Heart left ventricle (tissue), 16 donors: ENCODE data around the gene LCN1. TPM values are rescaled to one million over a fixed set of nuclear protein-coding genes. Genes with fewer than 3 reads are reported as not detected.

ENCODE experiments used
- ATAC-seq, 4 donors: fragments of 200-7000 bp; cut with Tn5 transposase; one replicate each; pipeline ENCODE4 v1.9.1; 2020 to 2022; ENCODE audit warnings: moderate library complexity in 4 of 4, mild to moderate bottlenecking in 3 of 4, moderate number of reproducible peaks in 1 of 4
- DNase-seq, 5 donors: peaks; one replicate each; pipeline ENCODE4 v3.0.0-alpha.2; 2020
- H3K27ac ChIP-seq, 12 donors: fragments of 200-600 bp; sonication (generic) in 4 of 12; one replicate each; pipeline versions ENCODE4 v1.5.0 to v1.8.0; 2016 to 2022; ENCODE audit warnings: mild to moderate bottlenecking in 2 of 12
- H3K27me3 ChIP-seq, 9 donors: fragments of 200-600 bp; sonication (generic) in 2 of 9; one replicate each; pipeline versions ENCODE4 v1.5.1 to v1.8.0; 2016 to 2022; ENCODE audit warnings: mild to moderate bottlenecking in 3 of 9
- H3K36me3 ChIP-seq, 9 donors: fragments of 200-600 bp; sonication (generic) in 2 of 9; one replicate each; pipeline versions ENCODE4 v1.5.0 to v1.8.0; 2018 to 2022; ENCODE audit warnings: mild to moderate bottlenecking in 2 of 9
- H3K4me1 ChIP-seq, 12 donors: fragments of 200-600 bp; sonication (generic) in 4 of 12; one replicate each; pipeline versions ENCODE4 v1.5.0 to v1.8.0; 2016 to 2022; ENCODE audit warnings: mild to moderate bottlenecking in 3 of 12
- H3K4me3 ChIP-seq, 12 donors: fragments of 200-600 bp; sonication (generic) in 4 of 12; one replicate each; pipeline versions ENCODE4 v1.5.0 to v1.8.0; 2017 to 2022; ENCODE audit warnings: mild to moderate bottlenecking in 9 of 12, moderate library complexity in 4 of 12
- H3K9me3 ChIP-seq, 12 donors: fragments of 200-600 bp; sonication (generic) in 4 of 12; one replicate each; pipeline versions ENCODE4 v1.5.0 to v1.8.0; 2016 to 2022; ENCODE audit warnings: mild to moderate bottlenecking in 1 of 12
- CTCF ChIP-seq, 12 donors: fragments of 200-600 bp; sonication (generic) in 4 of 12; IDR thresholded peaks; one replicate each; pipeline versions ENCODE4 v1.5.0 to v1.8.0; 2018 to 2022; ENCODE audit warnings: antibody characterized with exemption in 12 of 12, mild to moderate bottlenecking in 5 of 12
- POLR2A ChIP-seq, 2 donors: fragments of 450-650 bp; IDR thresholded peaks; one replicate each; pipeline ENCODE4 v1.6.1; 2017; ENCODE audit warnings: antibody characterized with exemption in 2 of 2, mild to moderate bottlenecking in 2 of 2, moderate library complexity in 2 of 2
- WGBS, 4 donors: extraction: QIAGEN DNeasy Blood & Tissue Kit in 2 of 4; methylation state at CpG; one replicate each; pipeline versions ENCODE4 v1.1.5 to v1.1.7; 2013 to 2018; 5-methylcytosine and 5-hydroxymethylcytosine counted together
- intact Hi-C, 10 donors: fragments of 100-400 bp; cut with DNase I; formaldehyde crosslinking; loops; one replicate each; pipeline versions ENCODE4 v1.11.1 to v1.14.2; 2022
- polyA plus RNA-seq, 2 donors: library from polyadenylated mRNA; stranded (reverse); fragments of 200-250 nt; gene quantifications; one replicate each; pipeline ENCODE4 v1.2.3, GENCODE V29; 2013
- total RNA-seq, 9 donors: library from RNA; depleted of rRNA in 2 of 9; stranded (reverse); fragments of >200 nt in 2 of 9; fragmentation: NEBNext Ultra II Directional in 3 of 9; extraction: Animal tissue kit (Norgen Biotek cat#: 25700) in 3 of 9; gene quantifications; one replicate each; pipeline versions ENCODE4 v1.1.0 to v1.2.4, GENCODE V29; 2016 to 2023
- donor health status: ischemic (EF 13 %, LVEDD 7.1; RV severe dilation, severe dysfunction).
- donor health status: healthy with polysubstance abuse.
- donor health status: DM: no; HTN: yes; CAD: no.
- donor health status: DM: no; HTN: no; CAD: no.
- donor health status: ischemic (EF 25% LVEDD 6.9; RV normal size, moderate dysfunction).
- donor health status: ischemic (EF 25% LVEDD 5.7; RV mildly dilated, moderate dysfunction).
- donor health status: healthy.
- donor health status: DM: yes; HTN: yes; CAD: no.
- donor health status: ischemic (EF 35%, LVEDD 5.7; RV mildly dilated, moderate dysfunction).
- donor health status: nonischemic (EF 11% LVEDD 7.7; RV severe dilation, severe dysfunction).
- donor health status: DM: yes; HTN: yes; CAD: no.
- donor health status: PGD.
- donor health status: ischemic (EF 29% LVEDD 5.4; RV normal size, mild dysfunction).
- donor health status: nonischemic (EF 23%, LVEDD 6.1; RV moderate dilation, normal function).

LCN1 gene
- total and polyA plus RNA-seq, 11 donors = 0.33 to 0.50 (median 0.37) TPM; not detected in 8

GRCh38 chr9:135491764-135492163, 29.5 kb upstream of the LCN1 start:
- no peak overlapping the region for H3K4me3 ChIP-seq
- H3K27ac ChIP-seq = no peak overlapping the region
- no peaks in the 10 kb centered on the region for H3K27me3 ChIP-seq
- intact Hi-C loops = no loop called here
- H3K36me3 ChIP-seq = peaks cover 0 to 26% (median 20%) of the 10 kb centered on the region in 9 donors
- no peaks in the 10 kb centered on the region for H3K9me3 ChIP-seq
- no peak for ATAC-seq
- TF ChIP-seq POLR2A (IDR thresholded peaks at IDR 0.05) (no peak), CTCF (IDR thresholded peaks at IDR 0.05) (no peak)
- H3K4me1 ChIP-seq = no peaks in the 10 kb centered on the region
- 80 to 85% (median 82%) methylated on average over 4 of the region's 4 CpGs for WGBS, 4 donors
- no peak for DNase-seq

GRCh38 chr9:135492886-135493669, 28.2 kb upstream of the LCN1 start:
- Histone ChIP-seq H3K27ac (no peak overlapping the region), H3K4me3 (no peak overlapping the region), H3K27me3 (no peaks in the 10 kb centered on the region), H3K9me3 (no peaks in the 10 kb centered on the region), H3K4me1 (no peaks in the 10 kb centered on the region), H3K36me3 (peaks cover 0 to 14% (median 8%) of the 10 kb centered on the region in 9 donors)
- no peak for ATAC-seq
- peak in 1 of 5 donors; percentile 24 for DNase-seq
- TF ChIP-seq POLR2A (IDR thresholded peaks at IDR 0.05) (no peak), CTCF (IDR thresholded peaks at IDR 0.05) (no peak)
- intact Hi-C loops = no loop called here
- WGBS, 4 donors = 85 to 94% (median 92%) methylated on average over 26 to 27 of the region's 27 CpGs

- ATAC-seq (no peak), DNase-seq (peak in 1 of 5 donors; percentile 55)
- WGBS, 4 donors = 81 to 84% (median 82%) methylated on average over 30 of the region's 30 CpGs
- H3K27me3 ChIP-seq = no peaks in the 10 kb centered on the region
- intact Hi-C loops = no loop called here
- TF ChIP-seq CTCF (IDR thresholded peaks at IDR 0.05) (no peak), POLR2A (IDR thresholded peaks at IDR 0.05) (no peak)
- H3K9me3 ChIP-seq = no peaks in the 10 kb centered on the region
- peaks cover 0 to 10% (median 6%) of the 10 kb centered on the region in 12 donors for H3K4me1 ChIP-seq
- H3K27ac ChIP-seq = no peak overlapping the region
- no peak overlapping the region for H3K4me3 ChIP-seq
- peaks cover 0 to 2% (median 0%) of the 10 kb centered on the region in 9 donors for H3K36me3 ChIP-seq
Observed at GRCh38 chr9:135494791-135495559, 26.3 kb upstream of the LCN1 start.
